Liver (tissue), 3 donors: ENCODE measurements around the gene FBXL15.

ENCODE experiments used
- EGR1 ChIP-seq, 2 donors: IDR thresholded peaks; 2 replicates each; pipeline ENCODE4 v1.6.1; 2016 to 2018; ENCODE audit warnings: antibody characterized with exemption in 2 of 2, low read depth in 2 of 2
- JUND ChIP-seq, 2 donors: IDR thresholded peaks; 2 replicates each; pipeline ENCODE4 v1.6.1; 2016; ENCODE audit warnings: antibody characterized with exemption in 2 of 2
- MAX ChIP-seq: IDR thresholded peaks from 2 replicates; pipeline ENCODE4 v1.6.1; 2016; ENCODE audit warnings: antibody characterized with exemption
- RAD21 ChIP-seq, 2 donors: IDR thresholded peaks; 2 replicates each; pipeline ENCODE4 v1.6.1; 2016; ENCODE audit warnings: antibody characterized with exemption in 2 of 2, mild to moderate bottlenecking in 2 of 2
- REST ChIP-seq: IDR thresholded peaks from 2 replicates; pipeline ENCODE4 v1.6.1; 2016; ENCODE audit warnings: antibody characterized with exemption, mild to moderate bottlenecking
- SP1 ChIP-seq: IDR thresholded peaks from 2 replicates; pipeline ENCODE4 v1.6.1; 2018; ENCODE audit warnings: antibody characterized with exemption, mild to moderate bottlenecking
- TAF1 ChIP-seq: conservative IDR thresholded peaks from 2 replicates; pipeline ENCODE4 v1.6.1; 2016; ENCODE audit warnings: antibody characterized with exemption, mild to moderate bottlenecking
- YY1 ChIP-seq: IDR thresholded peaks from 2 replicates; pipeline ENCODE4 v1.6.1; 2016; ENCODE audit warnings: antibody characterized with exemption, mild to moderate bottlenecking
- TF ChIP-seq, protein P1 (sequence below): fragments of 150-350 bp; IDR thresholded peaks from 2 replicates; pipeline ENCODE4 v1.5.1; 2017; ENCODE audit warnings: improper control_type of control experiment, low read depth, low read length; ENCODE audit not compliant: missing input control
- TF ChIP-seq, protein P2 (sequence below): IDR thresholded peaks from 2 replicates; pipeline ENCODE4 v1.6.1; 2016; ENCODE audit warnings: antibody characterized with exemption
- donor health status: healthy.
- donor health status: healthy.

GRCh38 chr10:102418622-102419268 is 1.9 kb upstream of the FBXL15 start, which contains the start of gene PSD:
- TF ChIP-seq, protein P1, sequence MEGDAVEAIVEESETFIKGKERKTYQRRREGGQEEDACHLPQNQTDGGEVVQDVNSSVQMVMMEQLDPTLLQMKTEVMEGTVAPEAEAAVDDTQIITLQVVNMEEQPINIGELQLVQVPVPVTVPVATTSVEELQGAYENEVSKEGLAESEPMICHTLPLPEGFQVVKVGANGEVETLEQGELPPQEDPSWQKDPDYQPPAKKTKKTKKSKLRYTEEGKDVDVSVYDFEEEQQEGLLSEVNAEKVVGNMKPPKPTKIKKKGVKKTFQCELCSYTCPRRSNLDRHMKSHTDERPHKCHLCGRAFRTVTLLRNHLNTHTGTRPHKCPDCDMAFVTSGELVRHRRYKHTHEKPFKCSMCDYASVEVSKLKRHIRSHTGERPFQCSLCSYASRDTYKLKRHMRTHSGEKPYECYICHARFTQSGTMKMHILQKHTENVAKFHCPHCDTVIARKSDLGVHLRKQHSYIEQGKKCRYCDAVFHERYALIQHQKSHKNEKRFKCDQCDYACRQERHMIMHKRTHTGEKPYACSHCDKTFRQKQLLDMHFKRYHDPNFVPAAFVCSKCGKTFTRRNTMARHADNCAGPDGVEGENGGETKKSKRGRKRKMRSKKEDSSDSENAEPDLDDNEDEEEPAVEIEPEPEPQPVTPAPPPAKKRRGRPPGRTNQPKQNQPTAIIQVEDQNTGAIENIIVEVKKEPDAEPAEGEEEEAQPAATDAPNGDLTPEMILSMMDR: no peak
- TF ChIP-seq RAD21 (IDR thresholded peaks at IDR 0.05) (no peak), JUND (IDR thresholded peaks at IDR 0.05) (no peak), MAX (no peak), SP1 (no peak), YY1 (no peak), REST (no peak), TAF1 (no peak), EGR1 (IDR thresholded peaks at IDR 0.05; ENCODE audit: low read depth in 2 of 2) (no peak)
- TF ChIP-seq, protein P2, sequence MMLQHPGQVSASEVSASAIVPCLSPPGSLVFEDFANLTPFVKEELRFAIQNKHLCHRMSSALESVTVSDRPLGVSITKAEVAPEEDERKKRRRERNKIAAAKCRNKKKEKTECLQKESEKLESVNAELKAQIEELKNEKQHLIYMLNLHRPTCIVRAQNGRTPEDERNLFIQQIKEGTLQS: no peak
